Measurements from ENCODE around the gene MMP17. TPM values are rescaled to one million over a fixed set of nuclear protein-coding genes. Genes with fewer than 3 reads are reported as not detected.

MMP17 gene
- total RNA-seq, 1 donor from 2014 or later, result 16.8 TPM

DNA sequence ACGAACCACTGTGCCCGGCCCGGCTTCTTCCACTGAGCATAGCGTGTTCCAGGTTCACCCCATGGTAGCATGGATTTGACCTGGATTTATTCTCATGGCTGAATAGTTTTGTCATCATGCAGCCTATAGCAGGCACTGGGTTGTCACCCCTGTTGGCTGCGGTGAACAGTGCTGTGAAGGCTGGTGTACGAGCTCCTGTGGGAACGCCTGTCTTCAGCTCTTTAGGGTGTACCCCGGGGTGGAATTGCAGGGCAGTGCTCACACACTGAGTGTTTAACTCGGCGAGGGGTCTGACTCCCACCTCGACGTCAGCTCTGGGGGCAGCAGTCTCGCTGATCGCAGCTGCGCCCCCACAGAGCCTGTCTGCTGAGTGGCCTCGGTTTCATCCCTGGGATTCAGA lies 15.3 kb downstream of the MMP17 start:
- Histone ChIP-seq H3K27me3 (no peaks in the 10 kb centered on the region), H3K4me1 (no peaks in the 10 kb centered on the region), H3K36me3 (no peaks in the 10 kb centered on the region), H3K9me3 (no peaks in the 10 kb centered on the region), H3K27ac (no peak overlapping the region), H3K4me3 (no peak overlapping the region)
- intact Hi-C loops (cut with DNase I), result no loop called here
- TF ChIP-seq, protein P1, sequence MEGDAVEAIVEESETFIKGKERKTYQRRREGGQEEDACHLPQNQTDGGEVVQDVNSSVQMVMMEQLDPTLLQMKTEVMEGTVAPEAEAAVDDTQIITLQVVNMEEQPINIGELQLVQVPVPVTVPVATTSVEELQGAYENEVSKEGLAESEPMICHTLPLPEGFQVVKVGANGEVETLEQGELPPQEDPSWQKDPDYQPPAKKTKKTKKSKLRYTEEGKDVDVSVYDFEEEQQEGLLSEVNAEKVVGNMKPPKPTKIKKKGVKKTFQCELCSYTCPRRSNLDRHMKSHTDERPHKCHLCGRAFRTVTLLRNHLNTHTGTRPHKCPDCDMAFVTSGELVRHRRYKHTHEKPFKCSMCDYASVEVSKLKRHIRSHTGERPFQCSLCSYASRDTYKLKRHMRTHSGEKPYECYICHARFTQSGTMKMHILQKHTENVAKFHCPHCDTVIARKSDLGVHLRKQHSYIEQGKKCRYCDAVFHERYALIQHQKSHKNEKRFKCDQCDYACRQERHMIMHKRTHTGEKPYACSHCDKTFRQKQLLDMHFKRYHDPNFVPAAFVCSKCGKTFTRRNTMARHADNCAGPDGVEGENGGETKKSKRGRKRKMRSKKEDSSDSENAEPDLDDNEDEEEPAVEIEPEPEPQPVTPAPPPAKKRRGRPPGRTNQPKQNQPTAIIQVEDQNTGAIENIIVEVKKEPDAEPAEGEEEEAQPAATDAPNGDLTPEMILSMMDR (IDR thresholded peaks at IDR 0.05), result no peak
- DNase-seq (ENCODE audit: low spot score in 2 of 2), result no peak

DNA sequence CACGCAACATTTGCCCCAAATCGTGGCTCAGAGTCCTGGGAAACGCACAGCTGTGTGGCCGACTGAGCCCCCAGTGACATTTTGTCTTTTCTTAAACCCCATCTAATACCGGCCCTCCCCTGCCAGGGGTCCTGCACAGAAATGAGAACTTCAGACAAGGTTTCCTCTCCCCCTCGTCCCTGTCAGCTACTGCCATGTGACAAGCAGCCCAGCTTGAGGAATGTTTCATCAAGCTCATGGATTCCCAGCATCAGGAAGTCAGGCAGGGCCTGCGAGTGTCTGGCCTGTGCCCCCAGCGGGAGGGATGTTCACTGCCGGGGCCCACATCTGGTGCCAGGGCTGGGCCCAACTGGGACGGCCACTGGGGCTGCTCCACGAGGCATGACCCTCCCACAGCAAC lies 15.9 kb downstream of the MMP17 start:
- no peaks in the 10 kb centered on the region for H3K9me3 ChIP-seq
- no peak overlapping the region for H3K27ac ChIP-seq
- no peaks in the 10 kb centered on the region for H3K4me1 ChIP-seq
- no peak overlapping the region for H3K4me3 ChIP-seq
- no peaks in the 10 kb centered on the region for H3K27me3 ChIP-seq
- no peak for DNase-seq (ENCODE audit: low spot score in 2 of 2)
- TF ChIP-seq, protein P1 (IDR thresholded peaks at IDR 0.05), result no peak
- intact Hi-C loops (cut with DNase I), result no loop called here
- H3K36me3 ChIP-seq, result no peaks in the 10 kb centered on the region

DNA sequence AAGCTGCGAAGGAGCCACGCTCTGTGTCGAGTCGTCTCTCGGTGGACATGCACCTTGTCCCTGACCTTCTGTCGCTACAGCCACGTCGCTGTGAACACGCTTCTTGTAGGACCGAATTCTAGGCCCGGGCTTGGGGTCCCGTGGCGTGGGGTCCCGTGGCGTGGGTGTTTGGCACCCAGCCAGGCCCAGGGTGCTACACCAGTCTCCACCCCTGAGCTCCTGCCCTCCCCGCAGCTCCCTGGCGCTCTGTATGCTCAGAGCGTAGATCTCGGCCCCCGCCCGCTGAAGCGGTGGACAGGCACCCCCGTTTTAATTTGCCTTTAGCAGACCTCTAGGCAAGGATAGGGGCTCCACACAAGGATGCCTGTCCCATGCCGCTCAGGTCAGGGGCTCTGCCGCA lies 16.5 kb downstream of the MMP17 start:
- Histone ChIP-seq H3K27ac (no peak overlapping the region), H3K9me3 (no peaks in the 10 kb centered on the region), H3K27me3 (no peaks in the 10 kb centered on the region), H3K4me3 (no peak overlapping the region), H3K36me3 (no peaks in the 10 kb centered on the region), H3K4me1 (no peaks in the 10 kb centered on the region)
- no peak for DNase-seq (ENCODE audit: low spot score in 2 of 2)
- TF ChIP-seq, protein P1 (IDR thresholded peaks at IDR 0.05), result no peak
- intact Hi-C loops (cut with DNase I), result no loop called here

DNA sequence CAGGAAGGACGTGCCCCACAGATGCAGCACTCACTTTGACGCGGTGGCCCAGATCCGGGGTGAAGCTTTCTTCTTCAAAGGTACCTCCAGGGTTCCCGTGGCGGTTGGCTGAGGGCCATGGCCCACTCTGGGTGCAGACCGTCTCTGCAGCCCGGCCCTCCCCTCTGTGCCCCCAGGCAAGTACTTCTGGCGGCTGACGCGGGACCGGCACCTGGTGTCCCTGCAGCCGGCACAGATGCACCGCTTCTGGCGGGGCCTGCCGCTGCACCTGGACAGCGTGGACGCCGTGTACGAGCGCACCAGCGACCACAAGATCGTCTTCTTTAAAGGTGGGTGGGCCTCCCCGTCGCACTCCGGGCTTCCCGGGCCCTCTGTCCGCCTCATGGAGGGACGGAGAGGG lies 16.9 kb downstream of the MMP17 start:
- Histone ChIP-seq H3K36me3 (no peaks in the 10 kb centered on the region), H3K27me3 (no peaks in the 10 kb centered on the region), H3K27ac (no peak overlapping the region), H3K4me3 (no peak overlapping the region), H3K9me3 (no peaks in the 10 kb centered on the region), H3K4me1 (no peaks in the 10 kb centered on the region)
- TF ChIP-seq, protein P1 (IDR thresholded peaks at IDR 0.05), result no peak
- DNase-seq (ENCODE audit: low spot score in 2 of 2), result no peak
- intact Hi-C loops (cut with DNase I), result no loop called here

DNA sequence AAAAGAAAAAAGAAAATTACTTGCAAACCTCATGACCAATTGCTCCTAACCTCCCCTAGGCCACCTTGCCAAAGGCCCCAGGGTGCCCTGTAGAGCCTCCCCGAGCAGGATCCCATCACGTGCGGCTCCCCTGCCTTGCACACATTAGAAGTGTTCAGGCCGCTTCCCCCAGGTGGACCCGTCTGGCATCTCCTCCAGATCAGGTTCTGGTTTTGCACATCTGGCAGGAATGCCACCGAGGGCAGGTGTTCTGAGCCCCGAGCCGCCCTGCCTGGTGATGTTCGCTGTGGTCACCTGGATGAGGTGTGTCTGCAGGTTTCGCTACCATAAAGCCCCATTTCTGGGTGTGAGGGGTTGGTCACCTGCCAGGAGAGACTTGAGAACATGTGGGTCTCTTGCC lies 19.3 kb downstream of the MMP17 start:
- intact Hi-C loops (cut with DNase I), result no loop called here
- Histone ChIP-seq H3K9me3 (no peaks in the 10 kb centered on the region), H3K4me1 (no peaks in the 10 kb centered on the region), H3K4me3 (no peak overlapping the region), H3K36me3 (no peaks in the 10 kb centered on the region), H3K27ac (no peak overlapping the region), H3K27me3 (no peaks in the 10 kb centered on the region)
- TF ChIP-seq, protein P1 (IDR thresholded peaks at IDR 0.05), result no peak
- no peak for DNase-seq (ENCODE audit: low spot score in 2 of 2)

DNA sequence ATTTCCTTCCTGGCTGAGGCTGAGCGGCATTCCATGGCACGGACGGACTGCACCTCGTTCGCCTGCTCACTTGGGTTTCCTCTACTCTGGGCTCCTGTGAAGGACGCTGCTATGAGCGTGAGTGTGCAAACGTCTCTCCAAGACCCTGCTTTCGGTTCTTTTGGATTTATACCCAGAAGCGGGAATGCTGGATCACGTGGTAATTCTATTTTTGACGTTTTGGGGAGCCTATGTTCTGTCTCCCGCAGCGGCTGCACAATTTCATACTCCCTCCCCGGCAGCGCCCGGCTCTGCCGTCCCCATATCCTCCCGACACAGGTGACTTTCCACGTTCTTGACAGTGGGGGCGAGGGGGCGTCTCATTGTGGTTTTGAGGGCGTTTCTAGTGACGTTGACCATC lies 20.6 kb downstream of the MMP17 start:
- H3K9me3 ChIP-seq, result no peaks in the 10 kb centered on the region

More for the DNA sequence above, 20.6 kb downstream of the MMP17 start:
- TF ChIP-seq, protein P1 (IDR thresholded peaks at IDR 0.05), result no peak
- DNase-seq (ENCODE audit: low spot score in 2 of 2), result no peak
- H3K27ac ChIP-seq, result no peak overlapping the region
- no peaks in the 10 kb centered on the region for H3K36me3 ChIP-seq
- H3K27me3 ChIP-seq, result no peaks in the 10 kb centered on the region
- intact Hi-C loops (cut with DNase I), result no loop called here
- H3K4me1 ChIP-seq, result no peaks in the 10 kb centered on the region
- no peak overlapping the region for H3K4me3 ChIP-seq
